Activated naive CD4-positive, alpha-beta T cell treated with anti-CD3 and anti-CD28 coated beads, Interleukin-2, amount 50 U/mL, for 24 hours (primary cell): ENCODE data around the gene ISG20L2.

Experiments
- H3K27ac Mint-ChIP-seq: one replicate; pipeline ENCODE4 v1.8.0; 2021; ENCODE audit warnings: mild to moderate bottlenecking, mixed read lengths
- H3K27me3 Mint-ChIP-seq: one replicate; pipeline ENCODE4 v1.8.0; 2021; ENCODE audit warnings: mixed read lengths
- H3K36me3 Mint-ChIP-seq: one replicate; pipeline ENCODE4 v1.8.0; 2021; ENCODE audit warnings: mixed read lengths
- H3K4me1 Mint-ChIP-seq: one replicate; pipeline ENCODE4 v1.8.0; 2021; ENCODE audit warnings: mixed read lengths
- H3K4me3 Mint-ChIP-seq: one replicate; pipeline ENCODE4 v1.8.0; 2021; ENCODE audit warnings: mild to moderate bottlenecking, mixed read lengths
- H3K9me3 Mint-ChIP-seq: one replicate; pipeline ENCODE4 v1.8.0; 2021; ENCODE audit warnings: mixed read lengths

The ISG20L2 gene

GRCh38 chr1:156692925-156693847, 35.4 kb downstream of the ISG20L2 start:
- no peaks in the 10 kb centered on the region for H3K9me3 Mint-ChIP-seq

GRCh38 chr1:156692441-156692924, 36.1 kb downstream of the ISG20L2 start:
- H3K27me3 Mint-ChIP-seq: peaks cover 31% of the 10 kb centered on the region
- peaks cover 24% of the 10 kb centered on the region for H3K4me1 Mint-ChIP-seq
- no peaks in the 10 kb centered on the region for H3K9me3 Mint-ChIP-seq
- H3K4me3 Mint-ChIP-seq: no peak overlapping the region
- H3K27ac Mint-ChIP-seq: no peak overlapping the region
- peaks cover 3% of the 10 kb centered on the region for H3K36me3 Mint-ChIP-seq

More at GRCh38 chr1:156692925-156693847, 35.4 kb downstream of the ISG20L2 start:
- Mint-ChIP-seq H3K4me3 (no peak overlapping the region), H3K27me3 (peaks cover 31% of the 10 kb centered on the region), H3K36me3 (peaks cover 3% of the 10 kb centered on the region), H3K27ac (peak overlapping the region; percentile 6), H3K4me1 (peaks cover 24% of the 10 kb centered on the region)

GRCh38 chr1:156691665-156692440, 36.7 kb downstream of the ISG20L2 start:
- Mint-ChIP-seq H3K4me3 (no peak overlapping the region), H3K4me1 (peaks cover 24% of the 10 kb centered on the region), H3K27me3 (peaks cover 31% of the 10 kb centered on the region), H3K36me3 (peaks cover 3% of the 10 kb centered on the region), H3K27ac (no peak overlapping the region), H3K9me3 (no peaks in the 10 kb centered on the region)

- H3K4me1 Mint-ChIP-seq: peaks cover 24% of the 10 kb centered on the region
- H3K36me3 Mint-ChIP-seq: peaks cover 3% of the 10 kb centered on the region
- peaks cover 30% of the 10 kb centered on the region for H3K27me3 Mint-ChIP-seq
These were observed 37.4 kb downstream of the ISG20L2 start for GRCh38 chr1:156691191-156691590.

GRCh38 chr1:156690675-156691036, 37.9 kb downstream of the ISG20L2 start:
- peaks cover 24% of the 10 kb centered on the region for H3K4me1 Mint-ChIP-seq
- H3K27me3 Mint-ChIP-seq: peaks cover 30% of the 10 kb centered on the region
- H3K27ac Mint-ChIP-seq: no peak overlapping the region
- no peak overlapping the region for H3K4me3 Mint-ChIP-seq
- H3K9me3 Mint-ChIP-seq: no peaks in the 10 kb centered on the region
- peaks cover 3% of the 10 kb centered on the region for H3K36me3 Mint-ChIP-seq

More at GRCh38 chr1:156691191-156691590, 37.4 kb downstream of the ISG20L2 start:
- Mint-ChIP-seq H3K9me3 (no peaks in the 10 kb centered on the region), H3K27ac (no peak overlapping the region), H3K4me3 (no peak overlapping the region)

GRCh38 chr1:156689953-156690674, 38.5 kb downstream of the ISG20L2 start:
- Mint-ChIP-seq H3K27ac (peak overlapping the region; percentile 53), H3K4me1 (peaks cover 24% of the 10 kb centered on the region), H3K4me3 (no peak overlapping the region), H3K27me3 (peaks cover 30% of the 10 kb centered on the region), H3K9me3 (no peaks in the 10 kb centered on the region), H3K36me3 (peaks cover 3% of the 10 kb centered on the region)

GRCh38 chr1:156689035-156689952, 39.3 kb downstream of the ISG20L2 start:
- Mint-ChIP-seq H3K27ac (no peak overlapping the region), H3K4me3 (no peak overlapping the region), H3K4me1 (peaks cover 28% of the 10 kb centered on the region), H3K36me3 (peaks cover 3% of the 10 kb centered on the region), H3K27me3 (peaks cover 26% of the 10 kb centered on the region), H3K9me3 (no peaks in the 10 kb centered on the region)

GRCh38 chr1:156684227-156684782, 44.3 kb downstream of the ISG20L2 start:
- Mint-ChIP-seq H3K27me3 (peaks cover 16% of the 10 kb centered on the region), H3K4me1 (peaks cover 17% of the 10 kb centered on the region), H3K36me3 (no peaks in the 10 kb centered on the region), H3K9me3 (no peaks in the 10 kb centered on the region), H3K27ac (no peak overlapping the region), H3K4me3 (no peak overlapping the region)

GRCh38 chr1:156682166-156682890, 46.2 kb downstream of the ISG20L2 start:
- peaks cover 29% of the 10 kb centered on the region for H3K4me1 Mint-ChIP-seq
- no peak overlapping the region for H3K27ac Mint-ChIP-seq
- H3K36me3 Mint-ChIP-seq: no peaks in the 10 kb centered on the region
- no peaks in the 10 kb centered on the region for H3K9me3 Mint-ChIP-seq
- no peak overlapping the region for H3K4me3 Mint-ChIP-seq
- peaks cover 26% of the 10 kb centered on the region for H3K27me3 Mint-ChIP-seq

- H3K27ac Mint-ChIP-seq: no peak overlapping the region
- no peaks in the 10 kb centered on the region for H3K36me3 Mint-ChIP-seq
These were observed 47.2 kb downstream of the ISG20L2 start for GRCh38 chr1:156681196-156681960.

GRCh38 chr1:156680056-156680455, 48.5 kb downstream of the ISG20L2 start:
- H3K4me3 Mint-ChIP-seq: no peak overlapping the region
- no peaks in the 10 kb centered on the region for H3K36me3 Mint-ChIP-seq
- peaks cover 28% of the 10 kb centered on the region for H3K27me3 Mint-ChIP-seq
- H3K27ac Mint-ChIP-seq: no peak overlapping the region
- H3K9me3 Mint-ChIP-seq: no peaks in the 10 kb centered on the region
- peaks cover 30% of the 10 kb centered on the region for H3K4me1 Mint-ChIP-seq

More at GRCh38 chr1:156681196-156681960, 47.2 kb downstream of the ISG20L2 start:
- H3K27me3 Mint-ChIP-seq: peaks cover 28% of the 10 kb centered on the region
- H3K4me3 Mint-ChIP-seq: no peak overlapping the region
- H3K4me1 Mint-ChIP-seq: peaks cover 30% of the 10 kb centered on the region
- no peaks in the 10 kb centered on the region for H3K9me3 Mint-ChIP-seq

- no peaks in the 10 kb centered on the region for H3K9me3 Mint-ChIP-seq
- no peak overlapping the region for H3K27ac Mint-ChIP-seq
- H3K4me3 Mint-ChIP-seq: peak overlapping the region; percentile 26
- peaks cover 31% of the 10 kb centered on the region for H3K27me3 Mint-ChIP-seq
- H3K4me1 Mint-ChIP-seq: peaks cover 13% of the 10 kb centered on the region
- no peaks in the 10 kb centered on the region for H3K36me3 Mint-ChIP-seq
These were observed 50.7 kb downstream of the ISG20L2 start for GRCh38 chr1:156677616-156678596.
